ENCODE measurements around the gene CDRT15. TPM values are rescaled to one million over a fixed set of nuclear protein-coding genes. Genes with fewer than 3 reads are reported as not detected.

The CDRT15 gene
- total RNA-seq, 1 donor from 2014 or later, result not detected

Other genes starting within 250 kb of the CDRT15 start
- 12.5 TPM for gene COX10, start 167.4 kb downstream of the CDRT15 start, total RNA-seq (ENCODE audit: unreplicated experiment)
- 8.5 TPM for gene HS3ST3B1, start 64.2 kb upstream of the CDRT15 start, total RNA-seq (ENCODE audit: unreplicated experiment)

Data from endothelial cell (in vitro differentiated cells).